Activated CD8-positive, alpha-beta memory T cell treated with anti-CD3 and anti-CD28 coated beads, Interleukin-2, amount 10 ng/mL, durations not matched to agents 7 days and 5 days (primary cell): ENCODE data around the gene ADAMTSL1. TPM values are rescaled to one million over a fixed set of nuclear protein-coding genes. Genes with fewer than 3 reads are reported as not detected.

ENCODE experiments used
- ATAC-seq: fragments of 150-1000 bp; cut with Tn5 transposase; one replicate; pipeline ENCODE4 v1.10.0; 2021; ENCODE audit warnings: moderate library complexity
- CTCF ChIA-PET: fragments of 350-600 bp; sonication (Branson Sonifier 250); formaldehyde crosslinking; loops from one replicate; lab custom pipeline; 2021; ENCODE audit warnings: antibody characterized with exemption; lab: Charles Lee
- DNase-seq: peaks from one replicate; pipeline ENCODE4 v3.0.0-alpha.2; 2020
- H3K27ac Mint-ChIP-seq: one replicate; pipeline ENCODE4 v1.8.0; 2021; ENCODE audit warnings: mild to moderate bottlenecking, mixed read lengths
- H3K27me3 Mint-ChIP-seq: one replicate; pipeline ENCODE4 v1.8.0; 2021; ENCODE audit warnings: mixed read lengths
- H3K36me3 Mint-ChIP-seq: one replicate; pipeline ENCODE4 v1.8.0; 2021; ENCODE audit warnings: mild to moderate bottlenecking, mixed read lengths
- H3K4me1 Mint-ChIP-seq: one replicate; pipeline ENCODE4 v1.8.0; 2021; ENCODE audit warnings: mixed read lengths
- H3K4me3 Mint-ChIP-seq: one replicate; pipeline ENCODE4 v1.8.0; 2021; ENCODE audit warnings: mild to moderate bottlenecking, moderate library complexity, mixed read lengths
- H3K9me3 Mint-ChIP-seq: one replicate; pipeline ENCODE4 v1.8.0; 2022; ENCODE audit warnings: low read depth, mixed read lengths
- total RNA-seq, 2 experiments: library from RNA; stranded (reverse); gene quantifications; one replicate each; pipeline ENCODE4 v1.2.3, GENCODE V29; 2021

Gene ADAMTSL1
- total RNA-seq, 2 experiments from 2014 or later: not detected

- Mint-ChIP-seq H3K36me3 (no peaks in the 10 kb centered on the region), H3K9me3 (no peaks in the 10 kb centered on the region), H3K27me3 (no peaks in the 10 kb centered on the region), H3K4me1 (no peaks in the 10 kb centered on the region), H3K27ac (no peak overlapping the region), H3K4me3 (no peak overlapping the region)
- DNase-seq: no peak
- no peak for ATAC-seq
- CTCF ChIA-PET: no interaction called here
Observed at GRCh38 chr9:18705796-18706392, 231.9 kb downstream of the ADAMTSL1 start.

GRCh38 chr9:18706648-18707047 lies 232.7 kb downstream of the ADAMTSL1 start:
- no peaks in the 10 kb centered on the region for H3K36me3 Mint-ChIP-seq
- H3K27me3 Mint-ChIP-seq: no peaks in the 10 kb centered on the region
- DNase-seq: no peak
- no peaks in the 10 kb centered on the region for H3K9me3 Mint-ChIP-seq
- no peak for ATAC-seq
- H3K4me3 Mint-ChIP-seq: no peak overlapping the region
- CTCF ChIA-PET: no interaction called here
- no peak overlapping the region for H3K27ac Mint-ChIP-seq
- no peaks in the 10 kb centered on the region for H3K4me1 Mint-ChIP-seq

DNA sequence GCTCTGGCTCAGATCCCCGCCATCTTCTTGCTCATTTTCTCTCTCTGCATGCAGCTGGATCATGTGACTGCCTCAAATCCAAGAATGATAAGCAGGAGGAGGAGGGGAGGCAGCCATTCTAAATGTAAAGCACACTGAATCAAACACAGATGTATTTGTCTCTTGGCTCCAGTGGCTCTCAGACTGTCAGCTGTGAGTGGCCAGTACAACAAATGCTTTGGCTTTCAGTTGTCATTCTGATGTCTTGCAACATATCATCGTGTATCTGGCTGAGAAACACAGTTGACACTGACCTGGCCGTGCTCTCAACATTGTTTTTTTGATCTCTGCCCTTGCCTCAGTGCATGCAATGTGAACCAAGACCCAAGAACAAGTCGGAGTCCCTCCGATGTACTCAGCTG lies 233.1 kb downstream of the ADAMTSL1 start:
- Mint-ChIP-seq H3K4me1 (no peaks in the 10 kb centered on the region), H3K36me3 (no peaks in the 10 kb centered on the region), H3K4me3 (no peak overlapping the region), H3K27ac (no peak overlapping the region), H3K27me3 (no peaks in the 10 kb centered on the region), H3K9me3 (no peaks in the 10 kb centered on the region)
- CTCF ChIA-PET: no interaction called here
- ATAC-seq (no peak), DNase-seq (no peak)

DNA sequence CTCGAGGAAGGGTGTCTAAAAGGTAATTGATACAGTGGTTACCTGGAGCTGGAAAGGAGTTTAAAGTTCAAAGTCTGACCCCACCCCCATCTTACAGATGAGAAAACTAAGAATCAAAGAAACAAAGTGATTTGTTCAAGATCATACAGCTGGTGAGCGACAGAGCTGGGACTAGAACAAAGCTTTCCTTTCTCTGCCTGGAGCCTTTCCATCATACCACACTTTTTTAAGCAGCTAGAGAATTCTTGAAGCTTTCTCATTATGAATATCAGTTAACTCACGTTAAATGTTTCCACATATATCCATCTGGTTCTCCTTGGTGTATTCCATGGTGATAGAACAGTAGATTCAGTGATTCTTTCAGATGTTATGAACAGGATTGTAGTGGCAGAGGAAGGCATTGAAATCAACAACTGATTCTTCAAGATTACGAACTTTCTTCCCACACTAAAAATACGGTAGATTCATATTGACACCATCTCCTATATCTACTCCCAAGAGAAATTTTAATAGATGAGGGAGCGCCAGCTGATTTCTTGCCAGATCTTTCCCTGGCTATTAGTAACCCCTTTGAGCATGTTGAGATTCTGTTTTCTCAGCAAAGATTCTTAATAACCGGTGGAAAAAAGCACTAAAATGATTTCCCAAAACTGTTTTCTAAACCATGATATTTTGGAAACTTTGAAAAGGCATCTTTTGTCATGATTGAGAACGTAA lies 233.7 kb downstream of the ADAMTSL1 start:
- Mint-ChIP-seq H3K9me3 (no peaks in the 10 kb centered on the region), H3K4me1 (no peaks in the 10 kb centered on the region), H3K27me3 (no peaks in the 10 kb centered on the region), H3K27ac (no peak overlapping the region), H3K4me3 (no peak overlapping the region), H3K36me3 (no peaks in the 10 kb centered on the region)
- CTCF ChIA-PET: no interaction called here
- ATAC-seq: no peak
- no peak for DNase-seq

- DNase-seq: no peak
- ATAC-seq: no peak
- no peak overlapping the region for H3K4me3 Mint-ChIP-seq
- no peaks in the 10 kb centered on the region for H3K4me1 Mint-ChIP-seq
- H3K27me3 Mint-ChIP-seq: no peaks in the 10 kb centered on the region
- H3K9me3 Mint-ChIP-seq: no peaks in the 10 kb centered on the region
- CTCF ChIA-PET: no interaction called here
- H3K36me3 Mint-ChIP-seq: no peaks in the 10 kb centered on the region
- H3K27ac Mint-ChIP-seq: no peak overlapping the region
Observed at GRCh38 chr9:18708429-18708828, 234.5 kb downstream of the ADAMTSL1 start.

GRCh38 chr9:18710065-18710464 lies 236.1 kb downstream of the ADAMTSL1 start:
- no peaks in the 10 kb centered on the region for H3K9me3 Mint-ChIP-seq
- no peaks in the 10 kb centered on the region for H3K4me1 Mint-ChIP-seq
- DNase-seq (no peak), ATAC-seq (no peak)
- H3K36me3 Mint-ChIP-seq: no peaks in the 10 kb centered on the region
- no peak overlapping the region for H3K4me3 Mint-ChIP-seq
- CTCF ChIA-PET: interaction anchor here (1.1 kb wide), 1 partner anchor 12 kb away, joined by 3 read pairs; no protein-coding TSS in a partner anchor
- H3K27ac Mint-ChIP-seq: no peak overlapping the region
- no peaks in the 10 kb centered on the region for H3K27me3 Mint-ChIP-seq

- no peaks in the 10 kb centered on the region for H3K9me3 Mint-ChIP-seq
- no peaks in the 10 kb centered on the region for H3K4me1 Mint-ChIP-seq
- DNase-seq (no peak), ATAC-seq (no peak)
- H3K36me3 Mint-ChIP-seq: no peaks in the 10 kb centered on the region
- H3K27ac Mint-ChIP-seq: no peak overlapping the region
- H3K27me3 Mint-ChIP-seq: no peaks in the 10 kb centered on the region
- no peak overlapping the region for H3K4me3 Mint-ChIP-seq
- CTCF ChIA-PET: no interaction called here
Observed at GRCh38 chr9:18717759-18718158, 243.8 kb downstream of the ADAMTSL1 start.

DNA sequence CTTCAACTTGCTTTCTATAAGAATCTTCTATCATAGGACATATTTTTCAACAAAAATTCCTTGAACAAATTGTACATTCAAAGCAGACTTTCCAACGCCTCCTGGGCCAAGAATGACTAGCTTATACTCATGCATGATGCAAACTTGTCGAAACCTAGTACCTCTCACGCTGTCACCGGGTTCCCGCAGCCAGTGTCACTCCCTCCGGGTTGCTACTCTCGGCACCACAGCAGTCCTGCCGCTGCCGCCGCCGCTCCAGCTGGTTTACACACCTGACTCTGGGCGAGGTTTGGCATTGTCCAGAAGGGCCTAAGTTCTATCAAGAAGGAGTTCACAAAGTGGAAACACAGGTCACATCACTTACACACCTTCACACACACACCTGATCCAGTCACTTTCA lies 244.4 kb downstream of the ADAMTSL1 start:
- Mint-ChIP-seq H3K27me3 (no peaks in the 10 kb centered on the region), H3K36me3 (no peaks in the 10 kb centered on the region), H3K9me3 (no peaks in the 10 kb centered on the region), H3K4me3 (no peak overlapping the region), H3K4me1 (no peaks in the 10 kb centered on the region), H3K27ac (no peak overlapping the region)
- CTCF ChIA-PET: no interaction called here
- no peak for DNase-seq
- ATAC-seq: no peak

GRCh38 chr9:18718932-18719331 lies 245.0 kb downstream of the ADAMTSL1 start:
- Mint-ChIP-seq H3K4me3 (no peak overlapping the region), H3K27ac (no peak overlapping the region), H3K27me3 (no peaks in the 10 kb centered on the region), H3K9me3 (no peaks in the 10 kb centered on the region), H3K36me3 (no peaks in the 10 kb centered on the region), H3K4me1 (no peaks in the 10 kb centered on the region)
- CTCF ChIA-PET: no interaction called here
- DNase-seq (no peak), ATAC-seq (no peak)

GRCh38 chr9:18720691-18721090 lies 246.7 kb downstream of the ADAMTSL1 start:
- ATAC-seq (no peak), DNase-seq (no peak)
- H3K27ac Mint-ChIP-seq: no peak overlapping the region
- H3K4me1 Mint-ChIP-seq: no peaks in the 10 kb centered on the region
- CTCF ChIA-PET: no interaction called here
- no peaks in the 10 kb centered on the region for H3K36me3 Mint-ChIP-seq
- H3K27me3 Mint-ChIP-seq: no peaks in the 10 kb centered on the region
- H3K4me3 Mint-ChIP-seq: no peak overlapping the region
- no peaks in the 10 kb centered on the region for H3K9me3 Mint-ChIP-seq

- Mint-ChIP-seq H3K9me3 (no peaks in the 10 kb centered on the region), H3K36me3 (no peaks in the 10 kb centered on the region), H3K27me3 (no peaks in the 10 kb centered on the region), H3K27ac (no peak overlapping the region), H3K4me1 (no peaks in the 10 kb centered on the region), H3K4me3 (no peak overlapping the region)
- no peak for ATAC-seq
- no peak for DNase-seq
- CTCF ChIA-PET: no interaction called here
Observed at GRCh38 chr9:18721267-18721994, 247.5 kb downstream of the ADAMTSL1 start.

DNA sequence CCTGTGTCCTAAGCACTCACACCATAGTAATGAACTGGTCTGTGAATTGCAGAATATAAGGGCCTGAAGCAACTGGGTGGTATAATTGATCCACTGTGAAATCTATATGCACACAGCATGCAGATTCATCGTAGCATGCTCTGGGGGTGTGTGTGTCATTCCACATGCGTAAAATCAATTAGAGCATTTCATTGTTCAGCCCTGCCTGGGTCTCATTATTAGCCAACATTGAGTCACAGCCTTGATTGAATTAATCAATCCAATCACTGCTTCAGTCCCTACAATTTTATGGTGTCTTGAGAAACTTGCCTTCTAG lies 248.0 kb downstream of the ADAMTSL1 start:
- CTCF ChIA-PET: no interaction called here
- no peak overlapping the region for H3K4me3 Mint-ChIP-seq
- H3K9me3 Mint-ChIP-seq: no peaks in the 10 kb centered on the region
- no peak overlapping the region for H3K27ac Mint-ChIP-seq
- no peaks in the 10 kb centered on the region for H3K4me1 Mint-ChIP-seq
- H3K36me3 Mint-ChIP-seq: no peaks in the 10 kb centered on the region
- no peaks in the 10 kb centered on the region for H3K27me3 Mint-ChIP-seq
- no peak for ATAC-seq
- no peak for DNase-seq

DNA sequence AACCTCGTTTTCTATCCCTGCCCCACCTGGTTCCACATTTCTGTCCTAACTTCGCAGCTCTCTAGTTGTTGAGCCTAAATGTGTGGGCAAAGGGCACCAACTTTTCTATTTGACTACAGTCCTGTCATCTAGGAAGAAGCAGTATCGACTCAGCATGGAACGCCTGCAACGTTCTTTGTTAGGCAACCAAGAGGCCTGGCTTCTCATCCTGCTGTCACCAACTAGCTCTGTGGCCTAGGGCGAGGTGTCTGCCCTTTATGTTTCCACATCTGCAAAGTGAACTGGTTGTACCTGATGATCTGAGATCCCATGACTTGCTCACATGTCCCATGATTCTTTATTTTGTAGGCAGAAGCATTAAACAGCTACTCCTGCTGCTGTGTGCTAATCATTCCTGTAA lies 248.9 kb downstream of the ADAMTSL1 start:
- DNase-seq: no peak
- Mint-ChIP-seq H3K4me1 (no peaks in the 10 kb centered on the region), H3K27ac (no peak overlapping the region), H3K27me3 (no peaks in the 10 kb centered on the region), H3K4me3 (no peak overlapping the region), H3K36me3 (no peaks in the 10 kb centered on the region), H3K9me3 (no peaks in the 10 kb centered on the region)
- no peak for ATAC-seq
- CTCF ChIA-PET: no interaction called here

DNA sequence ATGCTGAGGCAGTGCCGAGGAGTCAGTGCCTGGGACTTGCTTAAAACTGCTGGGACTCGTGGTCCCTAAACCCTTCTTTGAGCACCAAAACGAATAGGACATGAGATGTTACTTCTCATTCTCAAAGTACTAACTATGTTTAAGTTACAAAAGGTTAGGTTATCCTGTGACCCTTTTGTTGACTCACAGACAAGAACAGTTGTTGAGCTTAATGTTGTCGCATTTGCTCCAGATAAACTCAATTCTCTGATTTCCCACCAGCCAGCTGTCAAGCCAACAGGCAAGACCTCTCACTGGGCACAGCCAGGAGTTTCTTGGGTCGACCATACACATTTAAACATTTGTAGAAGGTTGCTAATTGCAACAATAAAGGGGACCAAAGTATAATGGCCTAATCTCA lies 249.4 kb downstream of the ADAMTSL1 start:
- H3K4me1 Mint-ChIP-seq: no peaks in the 10 kb centered on the region
- no peaks in the 10 kb centered on the region for H3K27me3 Mint-ChIP-seq
- no peaks in the 10 kb centered on the region for H3K36me3 Mint-ChIP-seq
- ATAC-seq (no peak), DNase-seq (no peak)
- no peak overlapping the region for H3K4me3 Mint-ChIP-seq
- CTCF ChIA-PET: no interaction called here
- no peak overlapping the region for H3K27ac Mint-ChIP-seq
- H3K9me3 Mint-ChIP-seq: no peaks in the 10 kb centered on the region
